Coronary artery (tissue), 2 donors: Measurements from ENCODE around the gene GNB5.

Experiments
- DNase-seq: peaks from one replicate; pipeline ENCODE4 v3.0.0-alpha.2; 2017; ENCODE audit warnings: low spot score
- H3K27ac ChIP-seq, 2 donors: fragments of 200-600 bp; sonication (generic); one replicate each; pipeline ENCODE4 v1.5.1; 2016 to 2019
- H3K4me3 ChIP-seq: fragments of 200-600 bp; sonication (generic); 2 replicates; pipeline ENCODE4 v1.5.1; 2016; ENCODE audit warnings: mild to moderate bottlenecking, moderate library complexity
- CTCF ChIP-seq: fragments of 200-600 bp; sonication (generic); IDR thresholded peaks from one replicate; pipeline ENCODE4 v1.5.1; 2019; ENCODE audit warnings: antibody characterized with exemption

Gene GNB5

GRCh38 chr15:52133510-52134220 lies 57.5 kb downstream of the GNB5 start:
- no peak for DNase-seq
- H3K27ac ChIP-seq = no peak overlapping the region
- no peak for TF ChIP-seq CTCF
- no peak overlapping the region for H3K4me3 ChIP-seq

DNA sequence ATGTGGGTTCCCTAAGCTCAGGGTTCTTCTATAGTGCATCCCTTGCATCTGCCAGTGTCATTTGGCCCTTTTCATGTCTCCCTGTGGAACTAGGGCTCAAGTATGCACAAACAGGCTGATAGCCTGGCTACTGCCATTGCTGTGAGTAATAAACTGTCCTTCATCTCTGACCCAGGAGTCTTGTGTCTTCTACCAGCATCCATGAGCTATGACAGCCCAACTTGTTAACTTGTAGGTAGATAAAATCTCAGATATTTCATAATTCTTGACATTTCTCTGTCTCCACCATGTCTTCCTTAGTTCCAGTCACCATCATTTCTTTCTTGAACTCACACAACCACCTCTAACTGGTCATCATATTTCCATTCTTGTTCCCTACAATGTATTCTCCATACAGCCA lies 59.1 kb downstream of the GNB5 start:
- Histone ChIP-seq H3K27ac (no peak overlapping the region), H3K4me3 (no peak overlapping the region)
- TF ChIP-seq CTCF = no peak
- no peak for DNase-seq

- no peak overlapping the region for H3K27ac ChIP-seq
- no peak for TF ChIP-seq CTCF
- no peak overlapping the region for H3K4me3 ChIP-seq
- no peak for DNase-seq
Observed at GRCh38 chr15:52128568-52128967, 62.6 kb downstream of the GNB5 start.

- Histone ChIP-seq H3K4me3 (no peak overlapping the region), H3K27ac (no peak overlapping the region)
- no peak for DNase-seq
- TF ChIP-seq CTCF = no peak
Observed at GRCh38 chr15:52124270-52124880, 66.8 kb downstream of the GNB5 start.

DNA sequence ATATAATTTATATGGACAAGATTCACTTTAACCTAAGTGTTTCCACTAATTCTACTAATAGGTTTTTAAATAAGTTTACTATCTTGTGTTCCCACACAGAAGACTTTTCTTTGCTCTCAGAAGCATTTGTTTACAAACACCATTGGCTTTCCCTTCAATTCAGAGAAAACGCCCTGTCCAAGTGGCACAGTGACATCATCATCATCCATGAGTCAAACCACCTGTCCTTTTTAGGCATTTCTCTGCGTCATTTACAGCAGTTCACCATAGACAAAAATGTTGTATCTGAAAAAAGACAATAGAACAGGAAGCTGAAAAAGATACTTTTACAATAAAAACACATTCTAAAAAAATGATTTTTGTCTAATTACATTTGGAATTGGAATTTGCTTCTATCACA lies 69.3 kb downstream of the GNB5 start:
- Histone ChIP-seq H3K4me3 (no peak overlapping the region), H3K27ac (no peak overlapping the region)
- no peak for DNase-seq
- TF ChIP-seq CTCF = no peak

DNA sequence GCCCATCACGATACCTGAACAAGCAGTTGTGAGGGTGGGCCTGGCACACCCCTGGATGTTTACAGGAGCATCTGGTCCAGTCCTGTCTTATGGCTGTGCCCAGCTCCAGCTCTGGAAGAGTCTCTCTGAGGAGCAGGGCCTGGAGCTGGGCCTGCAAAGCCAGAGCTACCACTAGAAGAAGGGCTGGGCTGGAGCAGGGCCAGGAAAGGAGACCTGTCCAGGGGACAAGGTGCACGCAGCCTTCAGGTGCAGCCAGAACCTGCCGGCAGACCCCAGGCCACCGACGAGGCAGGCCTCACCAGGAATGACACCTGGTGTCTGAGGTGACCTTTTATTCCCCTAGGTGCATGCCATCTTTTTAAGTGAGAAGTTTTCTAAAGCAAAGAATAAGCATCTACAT lies 70.2 kb downstream of the GNB5 start:
- Histone ChIP-seq H3K27ac (no peak overlapping the region), H3K4me3 (no peak overlapping the region)
- no peak for TF ChIP-seq CTCF
- no peak for DNase-seq

- TF ChIP-seq CTCF = no peak
- H3K4me3 ChIP-seq = no peak overlapping the region
- no peak overlapping the region for H3K27ac ChIP-seq
- DNase-seq = no peak
Observed at GRCh38 chr15:52120488-52120887, 70.7 kb downstream of the GNB5 start.
